Trophoblast cell (in vitro differentiated cells and primary cell): ENCODE data around the gene CAB39.

Experiments used
- DNase-seq, 2 donors: peaks; one replicate each; pipeline ENCODE4 v3.0.0-alpha.2; 2016
- H2AFZ ChIP-seq: 2 replicates; pipeline ENCODE4 v1.6.1; 2013; ENCODE audit warnings: low read length, moderate library complexity, mild to moderate bottlenecking; ENCODE audit not compliant: insufficient read depth, poor library complexity
- H2AK5ac ChIP-seq: 2 replicates; pipeline ENCODE4 v1.6.1; 2013; ENCODE audit warnings: mild to moderate bottlenecking, low read length
- H2BK120ac ChIP-seq: 2 replicates; pipeline ENCODE4 v1.6.1; 2013; ENCODE audit warnings: low read length, mild to moderate bottlenecking, moderate library complexity; ENCODE audit not compliant: insufficient read depth, poor library complexity
- H2BK12ac ChIP-seq: 2 replicates; pipeline ENCODE4 v1.6.1; 2013; ENCODE audit warnings: mild to moderate bottlenecking, low read length, moderate library complexity
- H2BK5ac ChIP-seq: 2 replicates; pipeline ENCODE4 v1.6.1; 2013; ENCODE audit warnings: low read length, low read depth, moderate library complexity, mild to moderate bottlenecking; ENCODE audit not compliant: poor library complexity
- H3K14ac ChIP-seq: 2 replicates; pipeline ENCODE4 v1.6.1; 2013; ENCODE audit warnings: mild to moderate bottlenecking, low read length
- H3K18ac ChIP-seq: 2 replicates; pipeline ENCODE4 v1.6.1; 2013; ENCODE audit warnings: mild to moderate bottlenecking, low read length
- H3K23ac ChIP-seq: 2 replicates; pipeline ENCODE4 v1.6.1; 2013; ENCODE audit warnings: low read length
- H3K27ac ChIP-seq: 2 replicates; pipeline ENCODE4 v1.5.1; 2013; ENCODE audit warnings: low read depth, mild to moderate bottlenecking, inconsistent platforms, low read length, moderate library complexity
- H3K27me3 ChIP-seq: 2 replicates; pipeline ENCODE4 v1.6.1; 2013; ENCODE audit warnings: inconsistent platforms, mild to moderate bottlenecking, low read length, moderate library complexity; ENCODE audit not compliant: insufficient read depth
- H3K36me3 ChIP-seq, 2 experiments: 1 replicate in 1 of 2; 2 replicates in 1 of 2; pipeline ENCODE4 v1.6.1; 2013; ENCODE audit warnings: low read length in 2 of 2, mild to moderate bottlenecking in 2 of 2, moderate library complexity in 1 of 2; ENCODE audit not compliant: insufficient read depth in 2 of 2, control insufficient read depth in 1 of 2
- H3K4ac ChIP-seq: 2 replicates; pipeline ENCODE4 v1.6.1; 2013; ENCODE audit warnings: low read depth, mild to moderate bottlenecking, low read length, moderate library complexity
- H3K4me1 ChIP-seq, 2 experiments: 1 replicate in 1 of 2; 2 replicates in 1 of 2; pipeline ENCODE4 v1.6.1; 2013; ENCODE audit warnings: low read length in 2 of 2, mild to moderate bottlenecking in 2 of 2, moderate library complexity in 1 of 2; ENCODE audit not compliant: insufficient read depth in 2 of 2, control insufficient read depth in 1 of 2
- H3K4me2 ChIP-seq: 2 replicates; pipeline ENCODE4 v1.6.1; 2013; ENCODE audit warnings: inconsistent platforms, mild to moderate bottlenecking, low read length, moderate library complexity
- H3K4me3 ChIP-seq: 2 replicates; pipeline ENCODE4 v1.5.1; 2013; ENCODE audit warnings: mild to moderate bottlenecking, low read depth, low read length, inconsistent platforms
- H3K79me1 ChIP-seq: one replicate; pipeline ENCODE4 v1.6.1; 2013; ENCODE audit warnings: low read length
- H3K79me2 ChIP-seq: 2 replicates; pipeline ENCODE4 v1.6.1; 2013; ENCODE audit warnings: low read length, mild to moderate bottlenecking; ENCODE audit not compliant: control insufficient read depth, insufficient read depth, poor library complexity
- H3K9ac ChIP-seq: 2 replicates; pipeline ENCODE4 v1.6.1; 2013; ENCODE audit warnings: mild to moderate bottlenecking, low read length
- H3K9me3 ChIP-seq: 2 replicates; pipeline ENCODE4 v1.6.1; 2013; ENCODE audit warnings: low read depth, mild to moderate bottlenecking, control low read depth, inconsistent platforms, low read length; ENCODE audit not compliant: insufficient read depth
- H4K12ac ChIP-seq: 2 replicates; pipeline ENCODE4 v1.6.1; 2013; ENCODE audit warnings: low read depth, mild to moderate bottlenecking, low read length, moderate library complexity
- H4K8ac ChIP-seq: 2 replicates; pipeline ENCODE4 v1.6.1; 2013; ENCODE audit warnings: low read depth, mild to moderate bottlenecking, low read length, moderate library complexity
- H4K91ac ChIP-seq: one replicate; pipeline ENCODE4 v1.6.1; 2013; ENCODE audit warnings: low read depth, mild to moderate bottlenecking, low read length, moderate library complexity
- WGBS: extraction: QIAGEN DNeasy Blood & Tissue Kit; methylation state at CpG from one replicate; pipeline ENCODE4 v1.1.7; 2013; ENCODE audit warnings: missing lambda C conversion rate; ENCODE audit not compliant: insufficient read length, insufficient coverage; ENCODE audit errors: extremely low coverage; 5-methylcytosine and 5-hydroxymethylcytosine counted together

Gene CAB39

GRCh38 chr2:230690439-230690838 lies 22.2 kb upstream of the CAB39 start:
- Histone ChIP-seq H3K79me2 (peaks cover 4% of the 10 kb centered on the region), H3K23ac (no peak overlapping the region), H4K91ac (peak overlapping the region; percentile 89), H3K4me3 (no peak overlapping the region), H2BK12ac (peak overlapping the region; percentile 96), H3K14ac (peak overlapping the region; percentile 80), H2AK5ac (peak overlapping the region; percentile 96), H3K9ac (no peak overlapping the region), H3K36me3 (no peaks in the 10 kb centered on the region), H3K4ac (peak overlapping the region; percentile 6), H3K27me3 (no peaks in the 10 kb centered on the region), H3K4me1 (peaks cover 23 to 33% of the 10 kb centered on the region in 2 experiments), H4K12ac (peak overlapping the region; percentile 22), H2BK5ac (peak overlapping the region; percentile 60), H3K79me1 (peaks cover 26% of the 10 kb centered on the region), H3K4me2 (no peak overlapping the region), H2AFZ (no peak overlapping the region), H3K18ac (no peak overlapping the region), H4K8ac (peak overlapping the region; percentile 49), H2BK120ac (peak overlapping the region; percentile 76), H3K9me3 (no peaks in the 10 kb centered on the region), H3K27ac (no peak overlapping the region)
- WGBS = no CpG with 5 or more reads among the region's 9 CpGs
- no peak for DNase-seq

- Histone ChIP-seq H3K18ac (no peak overlapping the region), H3K36me3 (no peaks in the 10 kb centered on the region), H2AK5ac (peak overlapping the region; percentile 96), H3K4me2 (peak overlapping the region; percentile 50), H3K9me3 (no peaks in the 10 kb centered on the region), H3K27ac (peak overlapping the region; percentile 81), H3K27me3 (no peaks in the 10 kb centered on the region), H3K79me1 (peaks cover 26% of the 10 kb centered on the region), H3K4me1 (peaks cover 25 to 36% of the 10 kb centered on the region in 2 experiments), H2BK120ac (peak overlapping the region; percentile 76), H4K91ac (peak overlapping the region; percentile 89), H3K23ac (no peak overlapping the region), H3K14ac (peak overlapping the region; percentile 10), H3K4ac (no peak overlapping the region), H4K12ac (no peak overlapping the region), H4K8ac (no peak overlapping the region), H3K79me2 (peaks cover 4% of the 10 kb centered on the region), H2AFZ (no peak overlapping the region), H3K9ac (no peak overlapping the region), H2BK12ac (peak overlapping the region; percentile 96), H3K4me3 (no peak overlapping the region), H2BK5ac (peak overlapping the region; percentile 19)
- WGBS = no CpG with 5 or more reads among the region's 4 CpGs
- DNase-seq = peak; percentile 83 to 93
Measured at GRCh38 chr2:230691005-230691647, 21.5 kb upstream of the CAB39 start.

GRCh38 chr2:230692760-230693159 lies 19.9 kb upstream of the CAB39 start:
- no CpG with 5 or more reads among the region's 2 CpGs for WGBS
- Histone ChIP-seq H3K36me3 (no peaks in the 10 kb centered on the region), H3K9ac (no peak overlapping the region), H3K14ac (no peak overlapping the region), H3K4me1 (peaks cover 29 to 35% of the 10 kb centered on the region in 2 experiments), H3K18ac (no peak overlapping the region), H2BK12ac (peak overlapping the region; percentile 51), H3K4me2 (no peak overlapping the region), H3K23ac (no peak overlapping the region), H3K4ac (no peak overlapping the region), H3K27ac (no peak overlapping the region), H4K91ac (peak overlapping the region; percentile 39), H2AK5ac (peak overlapping the region; percentile 74), H2BK120ac (no peak overlapping the region), H3K4me3 (no peak overlapping the region), H2AFZ (no peak overlapping the region), H4K12ac (no peak overlapping the region), H3K79me1 (peaks cover 31% of the 10 kb centered on the region), H3K79me2 (peaks cover 4% of the 10 kb centered on the region), H4K8ac (no peak overlapping the region), H2BK5ac (no peak overlapping the region), H3K9me3 (no peaks in the 10 kb centered on the region), H3K27me3 (no peaks in the 10 kb centered on the region)
- no peak for DNase-seq

- peak overlapping the region; percentile 35 for H2AK5ac ChIP-seq
- H3K4ac ChIP-seq = no peak overlapping the region
- H3K23ac ChIP-seq = no peak overlapping the region
- peak overlapping the region; percentile 8 for H2BK12ac ChIP-seq
- H4K91ac ChIP-seq = peak overlapping the region; percentile 20
- H2BK120ac ChIP-seq = no peak overlapping the region
- no peak overlapping the region for H3K9ac ChIP-seq
- no peaks in the 10 kb centered on the region for H3K36me3 ChIP-seq
- H3K27ac ChIP-seq = no peak overlapping the region
- no peaks in the 10 kb centered on the region for H3K27me3 ChIP-seq
- peaks cover 29 to 35% of the 10 kb centered on the region in 2 experiments for H3K4me1 ChIP-seq
- H2AFZ ChIP-seq = no peak overlapping the region
- no peak overlapping the region for H4K12ac ChIP-seq
- peak; percentile 92 to 93 for DNase-seq
- no peak overlapping the region for H3K4me3 ChIP-seq
- H3K18ac ChIP-seq = no peak overlapping the region
- H3K79me2 ChIP-seq = peaks cover 4% of the 10 kb centered on the region
- no peak overlapping the region for H3K14ac ChIP-seq
- no CpG with 5 or more reads among the region's 6 CpGs for WGBS
- H3K4me2 ChIP-seq = no peak overlapping the region
- peaks cover 31% of the 10 kb centered on the region for H3K79me1 ChIP-seq
- no peaks in the 10 kb centered on the region for H3K9me3 ChIP-seq
- H2BK5ac ChIP-seq = no peak overlapping the region
- no peak overlapping the region for H4K8ac ChIP-seq
Measured at GRCh38 chr2:230693411-230693810, 19.2 kb upstream of the CAB39 start.
